ENCODE data around the gene GJB4.
"Not testable (repeated sequence)": the region's sequence is repeated elsewhere in the genome, so short reads cannot be mapped to it uniquely, and the experiment has no call there.

Gene GJB4

GRCh38 chr1:34759503-34760357 is at the start of gene GJB4:
Gene GJB4, plus strand, starts transcription at chr1:34759740. Its CDS starts 1,515 bp downstream, at chr1:34761255.
- no peak for DNase-seq
- intact Hi-C loops (cut with DNase I): no loop called here

GRCh38 chr1:34710812-34711211 is 48.7 kb upstream of the GJB4 start:
- intact Hi-C loops (cut with DNase I): no loop called here
- DNase-seq: no peak

- DNase-seq: no peak
- intact Hi-C loops (cut with DNase I): no loop called here
Observed at GRCh38 chr1:34711485-34711884, 48.1 kb upstream of the GJB4 start.

GRCh38 chr1:34712007-34712688 is 47.4 kb upstream of the GJB4 start:
- intact Hi-C loops (cut with DNase I): no loop called here
- DNase-seq: peak in 6 of 42 donors; percentile 13 to 40 (median 20)

- DNase-seq: no peak
- intact Hi-C loops (cut with DNase I): no loop called here
Observed at GRCh38 chr1:34713443-34713842, 46.1 kb upstream of the GJB4 start.

GRCh38 chr1:34714386-34714785 is 45.2 kb upstream of the GJB4 start:
- intact Hi-C loops (cut with DNase I): no loop called here
- no peak for DNase-seq

- intact Hi-C loops (cut with DNase I): no loop called here
- DNase-seq: no peak
Observed at GRCh38 chr1:34715139-34715538, 44.4 kb upstream of the GJB4 start.

GRCh38 chr1:34721241-34721640 is 38.3 kb upstream of the GJB4 start:
- intact Hi-C loops (cut with DNase I): no loop called here
- DNase-seq: no peak

- no peak for DNase-seq
- intact Hi-C loops (cut with DNase I): no loop called here
Observed at GRCh38 chr1:34721646-34722355, 37.7 kb upstream of the GJB4 start.

- intact Hi-C loops (cut with DNase I): no loop called here
- no peak for DNase-seq
Observed at GRCh38 chr1:34726861-34727260, 32.7 kb upstream of the GJB4 start.

GRCh38 chr1:34730485-34730884 is 29.1 kb upstream of the GJB4 start:
- intact Hi-C loops (cut with DNase I): no loop called here
- no peak for DNase-seq

- DNase-seq: peak; percentile 13 to 82 (median 53)
- intact Hi-C loops (cut with DNase I): not testable (repeated sequence)
Observed at GRCh38 chr1:34732831-34733230, 26.7 kb upstream of the GJB4 start.

- DNase-seq: peak; percentile 30 to 90 (median 70)
- intact Hi-C loops (cut with DNase I): no loop called here
Observed at GRCh38 chr1:34736692-34737091, 22.8 kb upstream of the GJB4 start.

GRCh38 chr1:34737236-34737635 is 22.3 kb upstream of the GJB4 start:
- intact Hi-C loops (cut with DNase I); DNase-seq: not testable (repeated sequence)

- DNase-seq: peak in 1 of 42 donors; percentile 9
- intact Hi-C loops (cut with DNase I): loop anchor here (10.0 kb wide), 1 partner anchor 1105 kb away; no protein-coding TSS in a partner anchor
Observed at GRCh38 chr1:34739613-34740012, 19.9 kb upstream of the GJB4 start.

- peak in 3 of 42 donors; percentile 14 to 52 (median 33) for DNase-seq
- intact Hi-C loops (cut with DNase I): loop anchor here (10.0 kb wide), 1 partner anchor 1106 kb away; no protein-coding TSS in a partner anchor
Observed at GRCh38 chr1:34740161-34740868, 19.2 kb upstream of the GJB4 start.

- intact Hi-C loops (cut with DNase I): loop anchor here (10.0 kb wide), 1 partner anchor 1108 kb away; no protein-coding TSS in a partner anchor
Observed at GRCh38 chr1:34742667-34743270, 16.8 kb upstream of the GJB4 start.

GRCh38 chr1:34743775-34744174 is 15.8 kb upstream of the GJB4 start:
- no peak for DNase-seq
- intact Hi-C loops (cut with DNase I): loop anchor here (10.0 kb wide), 1 partner anchor 1109 kb away; no protein-coding TSS in a partner anchor

More at GRCh38 chr1:34742667-34743270, 16.8 kb upstream of the GJB4 start:
- DNase-seq: peak; percentile 58 to 94 (median 86)

Measured in head of caudate nucleus (tissue), 42 donors.